Hepatocyte (in vitro differentiated cells): ENCODE data around the gene MAGI1. TPM values are rescaled to one million over a fixed set of nuclear protein-coding genes. Genes with fewer than 3 reads are reported as not detected.

ENCODE experiments used
- DNase-seq: peaks from one replicate; pipeline ENCODE4 v3.0.0-alpha.2; 2016; ENCODE audit warnings: low spot score
- H2AFZ ChIP-seq: fragments of 200-600 bp; sonication (generic); 2 replicates; pipeline ENCODE4 v1.6.0; 2016; ENCODE audit warnings: antibody characterized with exemption, mild to moderate bottlenecking
- H3K27ac ChIP-seq: fragments of 200-600 bp; sonication (generic); 2 replicates; pipeline ENCODE4 v1.5.1; 2016; ENCODE audit warnings: mild to moderate bottlenecking
- H3K27me3 ChIP-seq: fragments of 200-600 bp; sonication (generic); 2 replicates; pipeline ENCODE4 v1.6.1; 2016
- H3K36me3 ChIP-seq: fragments of 200-600 bp; sonication (generic); replicated peaks from 2 replicates; pipeline ENCODE4 v1.5.1; 2016; ENCODE audit warnings: low read depth; ENCODE audit not compliant: insufficient read depth
- H3K4me1 ChIP-seq: fragments of 200-600 bp; sonication (generic); 2 replicates; pipeline ENCODE4 v1.5.1; 2016; ENCODE audit warnings: mild to moderate bottlenecking, moderate library complexity; ENCODE audit not compliant: insufficient read depth
- H3K4me2 ChIP-seq: fragments of 200-600 bp; sonication (generic); 2 replicates; pipeline ENCODE4 v1.6.0; 2016
- H3K4me3 ChIP-seq: fragments of 200-600 bp; sonication (generic); 2 replicates; pipeline ENCODE4 v1.5.1; 2016; ENCODE audit warnings: mild to moderate bottlenecking
- H3K79me2 ChIP-seq: fragments of 200-600 bp; sonication (generic); 2 replicates; pipeline ENCODE4 v1.6.0; 2017; ENCODE audit warnings: mild to moderate bottlenecking
- H3K9me2 ChIP-seq: fragments of 200-600 bp; sonication (generic); replicated peaks from 2 replicates; pipeline ENCODE4 v1.6.0; 2017; ENCODE audit warnings: mild to moderate bottlenecking; ENCODE audit not compliant: insufficient read depth
- H3K9me3 ChIP-seq: fragments of 200-600 bp; sonication (generic); 2 replicates; pipeline ENCODE4 v1.5.1; 2016; ENCODE audit warnings: low read depth, mild to moderate bottlenecking
- H4K20me1 ChIP-seq: fragments of 200-600 bp; sonication (generic); 2 replicates; pipeline ENCODE4 v1.6.0; 2016; ENCODE audit warnings: mild to moderate bottlenecking; ENCODE audit not compliant: insufficient read depth, poor library complexity, severe bottlenecking
- EZH2 ChIP-seq: fragments of 200-600 bp; sonication (generic); IDR thresholded peaks from 2 replicates; pipeline ENCODE4 v1.6.1; 2016; ENCODE audit warnings: antibody characterized with exemption, mild to moderate bottlenecking, borderline replicate concordance
- EZH2phosphoT487 ChIP-seq: fragments of 200-600 bp; sonication (generic); IDR thresholded peaks from one replicate; pipeline ENCODE4 v1.6.1; 2018; ENCODE audit warnings: antibody characterized with exemption, mild to moderate bottlenecking, low read depth, moderate library complexity; ENCODE audit not compliant: unreplicated experiment, severe bottlenecking
- WGBS: methylation state at CpG from one replicate; pipeline ENCODE4 v1.1.6; 2016; ENCODE audit warnings: low lambda C conversion rate; ENCODE audit errors: missing lambda C conversion rate; 5-methylcytosine and 5-hydroxymethylcytosine counted together
- polyA plus RNA-seq: library from polyadenylated mRNA; unstranded; fragments of >200 nt; fragmentation: Nextera tagmentation; extraction: Ambion mirVana; gene quantifications from 2 replicates; pipeline ENCODE4 v1.2.1, GENCODE V29; 2016
- total RNA-seq: library from RNA; depleted of rRNA; stranded (reverse); fragments of >200 nt; gene quantifications from 2 replicates; pipeline ENCODE4 v1.2.3, GENCODE V29; 2014
- TF ChIP-seq, protein P1 (sequence below): fragments of 200-600 bp; sonication (generic); IDR thresholded peaks from 2 replicates; pipeline ENCODE4 v1.5.1; 2016; ENCODE audit warnings: antibody characterized with exemption, mild to moderate bottlenecking; ENCODE audit not compliant: poor library complexity

The MAGI1 gene
- total and polyA plus RNA-seq, 2 experiments from 2014 or later, result 26.2 to 43.5 TPM

DNA sequence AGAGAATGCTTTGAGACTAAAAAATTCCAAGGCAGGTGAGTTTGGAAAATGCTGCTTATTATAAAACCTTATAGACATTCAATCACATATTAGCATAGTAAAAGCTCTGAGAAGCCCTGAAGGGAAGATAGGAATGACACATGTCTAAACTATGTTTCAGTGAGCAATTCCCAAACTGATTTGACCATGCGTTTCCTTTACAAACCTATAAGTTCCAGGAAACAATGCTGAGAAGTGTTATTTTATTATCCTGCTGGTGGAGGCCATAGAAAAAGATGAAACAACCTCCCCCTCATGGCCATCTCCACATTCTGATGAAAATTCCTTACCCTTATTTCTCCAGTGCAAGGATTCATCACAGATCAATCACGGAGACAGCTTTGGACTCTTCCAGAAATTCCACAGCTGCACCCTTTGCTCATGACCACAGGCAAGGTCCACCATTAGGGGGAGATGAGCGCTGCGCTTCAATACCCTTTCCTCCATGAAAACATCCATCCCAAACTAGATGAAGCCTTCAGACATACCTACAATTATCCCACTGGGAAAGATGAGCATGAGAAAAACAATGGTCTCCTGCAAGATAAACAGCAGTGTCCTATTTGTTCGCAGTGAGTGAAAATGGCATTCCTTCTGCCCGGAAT is 372.1 kb downstream of the MAGI1 start:
- Histone ChIP-seq H3K4me3 (no peak overlapping the region), H3K27ac (no peak overlapping the region), H4K20me1 (peaks cover 7% of the 10 kb centered on the region), H3K4me2 (no peak overlapping the region), H3K27me3 (no peaks in the 10 kb centered on the region), H3K9me2 (no peaks in the 10 kb centered on the region), H2AFZ (no peak overlapping the region), H3K79me2 (peaks cover 5% of the 10 kb centered on the region), H3K36me3 (no peaks in the 10 kb centered on the region), H3K9me3 (no peaks in the 10 kb centered on the region), H3K4me1 (peaks cover 3% of the 10 kb centered on the region)
- 86% methylated on average over 6 of the region's 6 CpGs for WGBS
- DNase-seq, result no peak
- TF ChIP-seq EZH2, result no peak
- no peak for TF ChIP-seq EZH2phosphoT487
- TF ChIP-seq, protein P1, sequence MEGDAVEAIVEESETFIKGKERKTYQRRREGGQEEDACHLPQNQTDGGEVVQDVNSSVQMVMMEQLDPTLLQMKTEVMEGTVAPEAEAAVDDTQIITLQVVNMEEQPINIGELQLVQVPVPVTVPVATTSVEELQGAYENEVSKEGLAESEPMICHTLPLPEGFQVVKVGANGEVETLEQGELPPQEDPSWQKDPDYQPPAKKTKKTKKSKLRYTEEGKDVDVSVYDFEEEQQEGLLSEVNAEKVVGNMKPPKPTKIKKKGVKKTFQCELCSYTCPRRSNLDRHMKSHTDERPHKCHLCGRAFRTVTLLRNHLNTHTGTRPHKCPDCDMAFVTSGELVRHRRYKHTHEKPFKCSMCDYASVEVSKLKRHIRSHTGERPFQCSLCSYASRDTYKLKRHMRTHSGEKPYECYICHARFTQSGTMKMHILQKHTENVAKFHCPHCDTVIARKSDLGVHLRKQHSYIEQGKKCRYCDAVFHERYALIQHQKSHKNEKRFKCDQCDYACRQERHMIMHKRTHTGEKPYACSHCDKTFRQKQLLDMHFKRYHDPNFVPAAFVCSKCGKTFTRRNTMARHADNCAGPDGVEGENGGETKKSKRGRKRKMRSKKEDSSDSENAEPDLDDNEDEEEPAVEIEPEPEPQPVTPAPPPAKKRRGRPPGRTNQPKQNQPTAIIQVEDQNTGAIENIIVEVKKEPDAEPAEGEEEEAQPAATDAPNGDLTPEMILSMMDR, result no peak

DNA sequence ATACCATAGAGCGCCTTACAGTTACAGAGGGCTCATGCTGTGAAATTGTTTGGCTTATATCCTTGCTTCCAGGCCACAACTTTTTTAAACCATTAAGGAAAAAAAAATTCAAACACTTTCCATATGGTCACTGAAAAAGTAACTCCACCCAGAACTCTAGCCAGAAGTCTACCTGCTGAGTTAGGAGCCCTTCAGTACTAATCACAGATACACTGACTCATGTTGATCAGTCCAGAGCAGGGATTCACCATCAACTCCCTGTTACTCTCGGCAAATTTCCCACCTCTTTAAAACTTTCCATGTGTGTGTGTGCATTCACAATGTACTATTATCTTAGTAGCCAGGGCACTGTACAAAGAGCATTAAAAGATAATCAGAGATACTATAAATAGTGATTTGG is 372.8 kb downstream of the MAGI1 start:
- Histone ChIP-seq H3K4me2 (no peak overlapping the region), H3K4me1 (peaks cover 3% of the 10 kb centered on the region), H3K36me3 (no peaks in the 10 kb centered on the region), H3K9me3 (no peaks in the 10 kb centered on the region), H4K20me1 (peaks cover 7% of the 10 kb centered on the region), H3K27me3 (no peaks in the 10 kb centered on the region), H2AFZ (no peak overlapping the region), H3K4me3 (no peak overlapping the region), H3K79me2 (peaks cover 9% of the 10 kb centered on the region), H3K9me2 (no peaks in the 10 kb centered on the region), H3K27ac (no peak overlapping the region)
- WGBS, result 86% methylated on average over 2 of the region's 2 CpGs
- no peak for DNase-seq
- TF ChIP-seq EZH2 (no peak), EZH2phosphoT487 (no peak)
- TF ChIP-seq, protein P1, result no peak

DNA sequence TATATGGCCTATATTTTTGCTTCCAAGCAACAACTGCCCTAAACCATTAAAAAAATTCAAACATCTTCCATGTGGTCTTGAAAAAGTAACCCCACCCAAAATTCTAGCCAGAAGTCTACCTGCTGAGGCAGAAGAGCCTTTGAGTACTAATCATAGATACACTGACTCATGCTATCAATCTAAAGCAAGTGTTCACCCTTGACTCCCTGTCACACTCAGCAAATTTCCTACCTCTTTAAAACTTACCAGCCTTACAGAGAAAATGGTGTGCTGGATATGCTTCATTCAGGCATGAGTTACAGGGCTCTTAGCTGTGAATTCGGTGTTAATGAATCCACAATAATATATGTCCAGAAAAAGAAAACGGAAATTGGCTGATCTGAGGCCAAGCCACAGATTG is 373.8 kb downstream of the MAGI1 start:
- DNase-seq, result no peak
- H3K4me2 ChIP-seq, result no peak overlapping the region
- peaks cover 7% of the 10 kb centered on the region for H4K20me1 ChIP-seq
- H3K4me3 ChIP-seq, result no peak overlapping the region
- TF ChIP-seq EZH2 (no peak), EZH2phosphoT487 (no peak)
- TF ChIP-seq, protein P1, result no peak
- H3K4me1 ChIP-seq, result peaks cover 8% of the 10 kb centered on the region
- H3K9me2 ChIP-seq, result no peaks in the 10 kb centered on the region
- H2AFZ ChIP-seq, result no peak overlapping the region
- WGBS, result 97% methylated on average over 2 of the region's 2 CpGs
- H3K27me3 ChIP-seq, result no peaks in the 10 kb centered on the region
- H3K9me3 ChIP-seq, result no peaks in the 10 kb centered on the region
- H3K36me3 ChIP-seq, result no peaks in the 10 kb centered on the region
- no peak overlapping the region for H3K27ac ChIP-seq
- H3K79me2 ChIP-seq, result peaks cover 15% of the 10 kb centered on the region
